GM13976 (cell line): ENCODE results near the gene PAX9.

Experiments used
- DNase-seq: peaks from one replicate; pipeline ENCODE4 v3.0.0; 2012; ENCODE audit warnings: low spot score
- CTCF ChIP-seq: IDR thresholded peaks from 2 replicates; pipeline ENCODE4 v1.5.1; 2012; ENCODE audit warnings: borderline replicate concordance, mild to moderate bottlenecking; ENCODE audit not compliant: insufficient read depth; ENCODE audit errors: extremely low read depth, missing control alignments, control extremely low read depth
- in situ Hi-C: fragments of 300-500 bp; cut with MboI; formaldehyde crosslinking; loops from one replicate; pipeline ENCODE4 v1.12.0; 2022; ENCODE audit warnings: low sequenced_read_pairs, mixed read lengths, inconsistent platforms; ENCODE audit not compliant: unreplicated experiment

Gene PAX9

DNA sequence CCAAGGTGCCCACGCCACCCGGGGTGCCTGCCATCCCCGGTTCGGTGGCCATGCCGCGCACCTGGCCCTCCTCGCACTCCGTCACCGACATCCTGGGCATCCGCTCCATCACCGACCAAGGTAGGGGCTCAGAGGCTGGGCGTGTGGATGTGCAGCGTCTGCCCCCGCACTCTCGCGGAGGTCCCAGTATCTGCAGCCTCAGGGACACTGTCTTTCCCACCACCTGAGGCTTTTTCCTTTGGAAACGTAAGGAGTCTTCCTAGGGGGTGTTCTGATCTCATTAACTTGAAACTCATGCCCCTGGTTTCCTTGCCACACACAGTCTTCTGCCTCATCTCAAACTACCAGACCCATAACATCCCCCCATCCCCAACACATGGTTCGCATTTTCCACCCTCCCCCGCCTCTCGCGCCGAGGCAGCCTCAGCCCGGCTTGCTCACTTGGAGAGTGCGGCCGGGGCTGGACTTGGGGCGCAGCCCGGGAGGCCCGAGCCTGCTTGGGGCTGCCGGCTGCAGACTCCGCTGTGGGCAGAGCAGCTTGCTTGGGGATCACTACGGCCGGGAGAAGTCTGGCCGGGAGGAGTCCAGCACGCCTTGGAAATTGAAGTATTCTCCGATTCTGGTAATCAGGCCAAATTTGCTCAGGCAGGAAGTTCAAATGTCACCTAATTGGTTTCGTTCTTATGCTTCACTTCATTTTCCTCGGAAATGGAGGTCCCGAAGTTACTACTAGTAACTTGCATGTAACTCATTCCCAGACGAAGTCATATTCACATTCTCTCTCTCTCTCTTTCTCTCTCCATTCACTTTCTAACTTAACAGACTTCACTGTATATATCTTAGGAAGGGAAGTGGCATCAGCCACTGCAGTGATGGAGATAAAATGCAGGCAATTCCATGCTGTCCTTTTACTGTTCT is 2.0 kb downstream of the PAX9 start:
- in situ Hi-C loops, result no loop called here
- TF ChIP-seq CTCF, result no peak
- peak; percentile 18 for DNase-seq

- in situ Hi-C loops, result no loop called here
- no peak for TF ChIP-seq CTCF
- DNase-seq, result no peak
These were observed 2.9 kb downstream of the PAX9 start for GRCh38 chr14:36664322-36665193.

- TF ChIP-seq CTCF, result no peak
- in situ Hi-C loops, result no loop called here
- DNase-seq, result no peak
These were observed 4.3 kb downstream of the PAX9 start for GRCh38 chr14:36665887-36666415.

DNA sequence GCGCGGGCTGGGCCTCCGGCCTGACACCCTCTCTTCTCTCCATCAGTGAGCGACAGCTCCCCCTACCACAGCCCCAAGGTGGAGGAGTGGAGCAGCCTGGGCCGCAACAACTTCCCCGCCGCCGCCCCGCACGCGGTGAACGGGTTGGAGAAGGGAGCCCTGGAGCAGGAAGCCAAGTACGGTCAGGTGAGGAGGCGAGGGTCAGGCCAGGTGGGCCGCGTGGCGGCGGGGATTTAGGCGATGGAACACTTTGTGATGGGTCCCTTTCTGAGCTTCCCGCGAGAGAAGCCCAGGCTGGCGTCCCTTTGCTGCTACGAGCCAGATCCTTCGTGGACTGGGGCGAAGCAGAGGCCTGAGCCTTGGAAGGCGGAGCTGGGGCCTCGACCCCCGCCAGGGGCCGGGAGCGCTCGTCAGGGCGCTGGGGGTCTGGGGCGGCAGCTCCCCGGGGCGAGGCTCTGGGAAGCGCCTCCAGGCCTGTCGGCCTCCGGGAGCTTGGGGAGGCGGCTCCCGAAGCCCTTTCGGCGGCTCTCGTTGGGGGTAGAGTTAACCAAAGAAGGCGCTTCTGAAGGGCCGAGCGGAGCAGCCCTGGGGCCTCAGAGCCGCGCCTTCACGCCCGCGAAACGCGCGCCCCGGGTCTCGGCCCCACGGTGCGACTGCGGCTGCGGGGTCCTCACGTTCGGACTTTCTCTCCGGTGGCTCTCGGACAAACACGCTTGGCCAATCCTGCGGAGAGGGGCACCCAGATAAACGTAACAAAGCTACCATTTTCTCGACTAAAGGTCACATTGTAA is 5.0 kb downstream of the PAX9 start:
- peak; percentile 17 for DNase-seq
- in situ Hi-C loops, result no loop called here
- TF ChIP-seq CTCF, result no peak

DNA sequence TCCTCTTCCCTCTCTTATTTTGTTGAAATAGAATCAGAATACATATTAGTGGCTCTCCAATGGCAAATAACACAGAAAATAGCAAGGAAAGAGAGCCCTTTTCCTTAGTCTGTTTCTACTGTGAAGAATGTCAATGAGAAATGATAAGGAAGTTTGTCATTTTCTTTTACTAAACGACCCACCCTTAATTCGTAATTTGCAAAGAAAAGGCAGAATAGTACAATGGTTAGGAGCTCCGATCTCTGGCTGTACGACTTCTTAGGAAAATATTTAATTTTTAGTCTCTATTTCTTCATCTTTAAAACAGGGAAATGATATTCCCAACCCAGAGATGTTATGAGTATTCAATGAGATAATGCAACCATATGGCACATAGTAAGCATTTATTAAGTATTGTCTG is 6.0 kb downstream of the PAX9 start:
- DNase-seq, result no peak
- in situ Hi-C loops, result no loop called here
- no peak for TF ChIP-seq CTCF

- in situ Hi-C loops, result no loop called here
- no peak for DNase-seq
- no peak for TF ChIP-seq CTCF
These were observed 9.5 kb downstream of the PAX9 start for GRCh38 chr14:36671149-36671548.
